ENCODE data around the gene THYN1.

DNA sequence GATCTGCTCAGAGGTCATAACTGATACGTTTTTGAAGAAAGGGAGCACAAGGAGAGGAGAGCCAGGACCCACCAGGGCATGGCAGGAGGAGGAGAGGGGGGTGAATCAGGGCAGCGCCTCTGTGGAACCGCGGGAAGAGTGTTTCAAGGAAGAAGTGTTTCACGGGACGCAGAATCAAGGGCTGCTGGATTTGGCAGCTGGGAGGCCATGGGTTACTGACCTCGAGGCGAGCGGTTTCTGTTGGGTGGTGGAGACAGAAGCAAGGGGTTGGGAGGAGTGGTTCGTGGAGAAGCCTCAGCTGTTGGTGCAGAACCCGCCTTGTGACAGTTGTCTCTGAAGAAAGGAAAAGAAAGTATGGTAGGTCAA lies 15.6 kb downstream of the THYN1 start:
- TF ChIP-seq, protein P1, sequence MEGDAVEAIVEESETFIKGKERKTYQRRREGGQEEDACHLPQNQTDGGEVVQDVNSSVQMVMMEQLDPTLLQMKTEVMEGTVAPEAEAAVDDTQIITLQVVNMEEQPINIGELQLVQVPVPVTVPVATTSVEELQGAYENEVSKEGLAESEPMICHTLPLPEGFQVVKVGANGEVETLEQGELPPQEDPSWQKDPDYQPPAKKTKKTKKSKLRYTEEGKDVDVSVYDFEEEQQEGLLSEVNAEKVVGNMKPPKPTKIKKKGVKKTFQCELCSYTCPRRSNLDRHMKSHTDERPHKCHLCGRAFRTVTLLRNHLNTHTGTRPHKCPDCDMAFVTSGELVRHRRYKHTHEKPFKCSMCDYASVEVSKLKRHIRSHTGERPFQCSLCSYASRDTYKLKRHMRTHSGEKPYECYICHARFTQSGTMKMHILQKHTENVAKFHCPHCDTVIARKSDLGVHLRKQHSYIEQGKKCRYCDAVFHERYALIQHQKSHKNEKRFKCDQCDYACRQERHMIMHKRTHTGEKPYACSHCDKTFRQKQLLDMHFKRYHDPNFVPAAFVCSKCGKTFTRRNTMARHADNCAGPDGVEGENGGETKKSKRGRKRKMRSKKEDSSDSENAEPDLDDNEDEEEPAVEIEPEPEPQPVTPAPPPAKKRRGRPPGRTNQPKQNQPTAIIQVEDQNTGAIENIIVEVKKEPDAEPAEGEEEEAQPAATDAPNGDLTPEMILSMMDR (IDR thresholded peaks at IDR 0.05; ENCODE audit: extremely low read depth in 1 of 2, insufficient read depth in 1 of 2, low read depth in 1 of 2, low read length in 2 of 2): no peak
- no peak for TF ChIP-seq EZH2 (IDR thresholded peaks at IDR 0.05; ENCODE audit: borderline replicate concordance, low read depth, low read length, severe bottlenecking)
- no peak for TF ChIP-seq JUN (IDR thresholded peaks at IDR 0.05; ENCODE audit: borderline replicate concordance, insufficient read depth, insufficient read length, low read depth)

All from endothelial cell of umbilical vein (primary cell).